Measurements from ENCODE around the gene DNAJC2. TPM values are rescaled to one million over a fixed set of nuclear protein-coding genes. Genes with fewer than 3 reads are reported as not detected.
A peak's percentile ranks its signal among the peaks of the same experiment; 100 is the strongest.

Gene DNAJC2
- total and polyA plus RNA-seq, 3 donors from 2014 or later, result 21.2 to 39.7 (median 27.6) TPM

DNA sequence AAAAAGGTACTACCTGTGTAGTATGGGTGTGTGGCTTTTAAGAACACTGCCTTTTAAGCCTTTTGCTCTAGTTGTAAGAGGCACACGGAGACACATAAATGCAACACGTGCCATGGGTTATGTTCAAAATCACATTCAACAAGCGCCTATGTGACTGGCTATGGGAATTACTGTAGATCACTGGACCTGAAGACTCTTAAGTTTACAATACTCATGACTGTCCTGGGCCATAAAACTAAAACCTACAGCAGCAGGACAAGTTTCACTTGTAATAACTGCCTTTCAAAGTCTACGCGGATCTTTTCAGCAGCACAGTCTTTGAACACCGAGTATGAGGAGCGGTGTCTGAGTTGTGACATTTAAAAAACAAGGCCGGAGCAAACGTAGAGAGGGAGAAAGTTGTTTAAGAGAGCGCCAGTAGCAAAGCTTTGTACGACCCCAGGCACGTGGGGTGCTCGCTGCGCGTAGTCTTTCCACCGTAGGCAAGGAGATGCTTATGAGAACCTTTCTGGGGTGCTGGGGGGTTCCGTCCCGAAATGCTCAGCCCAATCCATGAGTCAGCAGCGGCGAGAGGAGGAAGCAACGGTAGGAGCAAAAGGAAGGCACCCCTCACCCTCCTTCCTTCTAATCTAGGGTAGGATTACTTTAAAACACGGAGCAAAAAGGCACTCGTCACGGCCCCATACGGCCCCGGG is 662 bp downstream of the DNAJC2 start:
- H3K4me1 ChIP-seq, result peaks cover 19% of the 10 kb centered on the region
- peak overlapping the region; percentile 83 to 86 for H3K4me3 ChIP-seq
- no peak for TF ChIP-seq POLR2A (IDR thresholded peaks at IDR 0.05)
- TF ChIP-seq, protein P1, sequence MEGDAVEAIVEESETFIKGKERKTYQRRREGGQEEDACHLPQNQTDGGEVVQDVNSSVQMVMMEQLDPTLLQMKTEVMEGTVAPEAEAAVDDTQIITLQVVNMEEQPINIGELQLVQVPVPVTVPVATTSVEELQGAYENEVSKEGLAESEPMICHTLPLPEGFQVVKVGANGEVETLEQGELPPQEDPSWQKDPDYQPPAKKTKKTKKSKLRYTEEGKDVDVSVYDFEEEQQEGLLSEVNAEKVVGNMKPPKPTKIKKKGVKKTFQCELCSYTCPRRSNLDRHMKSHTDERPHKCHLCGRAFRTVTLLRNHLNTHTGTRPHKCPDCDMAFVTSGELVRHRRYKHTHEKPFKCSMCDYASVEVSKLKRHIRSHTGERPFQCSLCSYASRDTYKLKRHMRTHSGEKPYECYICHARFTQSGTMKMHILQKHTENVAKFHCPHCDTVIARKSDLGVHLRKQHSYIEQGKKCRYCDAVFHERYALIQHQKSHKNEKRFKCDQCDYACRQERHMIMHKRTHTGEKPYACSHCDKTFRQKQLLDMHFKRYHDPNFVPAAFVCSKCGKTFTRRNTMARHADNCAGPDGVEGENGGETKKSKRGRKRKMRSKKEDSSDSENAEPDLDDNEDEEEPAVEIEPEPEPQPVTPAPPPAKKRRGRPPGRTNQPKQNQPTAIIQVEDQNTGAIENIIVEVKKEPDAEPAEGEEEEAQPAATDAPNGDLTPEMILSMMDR (IDR thresholded peaks at IDR 0.05), result no peak
- H3K27me3 ChIP-seq, result no peaks in the 10 kb centered on the region
- DNase-seq, result peak; percentile 34
- WGBS, 2 donors, result 0 to 1% methylated on average over 16 to 26 of the region's 26 CpGs
- H3K27ac ChIP-seq, result peak overlapping the region; percentile 64 to 71
- H3K9me3 ChIP-seq, result no peaks in the 10 kb centered on the region
- no peaks in the 10 kb centered on the region for H3K36me3 ChIP-seq (ENCODE audit: low read depth, missing control alignments)
- intact Hi-C loops (cut with DNase I; ENCODE audit: low total_unique reads), result no loop called here

DNA sequence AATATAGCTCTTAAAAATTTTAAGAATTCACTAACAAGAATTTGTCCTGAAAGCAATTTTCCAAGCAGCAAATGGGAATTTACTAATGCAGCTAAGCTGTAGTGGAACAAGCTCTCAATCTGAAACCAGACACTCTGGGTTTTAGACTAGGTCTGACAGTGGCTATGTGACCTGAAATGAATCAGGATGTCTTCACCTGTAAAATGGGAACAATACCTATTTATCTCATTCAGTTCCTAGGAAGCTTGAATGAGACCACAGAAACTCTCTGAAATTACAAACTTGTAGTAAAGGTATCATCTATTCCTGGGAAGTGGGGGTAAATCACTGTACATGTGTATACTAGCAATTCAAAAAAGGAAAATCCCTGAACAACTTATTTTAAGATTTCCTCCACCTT is 1.2 kb downstream of the DNAJC2 start:
- intact Hi-C loops (cut with DNase I; ENCODE audit: low total_unique reads), result no loop called here
- H3K27ac ChIP-seq, result peak overlapping the region in 1 of 2 donors; percentile 64
- no peaks in the 10 kb centered on the region for H3K9me3 ChIP-seq
- peak overlapping the region; percentile 83 to 86 for H3K4me3 ChIP-seq
- TF ChIP-seq, protein P1 (IDR thresholded peaks at IDR 0.05), result no peak
- no peak for TF ChIP-seq POLR2A (IDR thresholded peaks at IDR 0.05)
- H3K4me1 ChIP-seq, result peaks cover 13% of the 10 kb centered on the region
- no peaks in the 10 kb centered on the region for H3K27me3 ChIP-seq
- no peak for DNase-seq
- H3K36me3 ChIP-seq (ENCODE audit: low read depth, missing control alignments), result no peaks in the 10 kb centered on the region

DNA sequence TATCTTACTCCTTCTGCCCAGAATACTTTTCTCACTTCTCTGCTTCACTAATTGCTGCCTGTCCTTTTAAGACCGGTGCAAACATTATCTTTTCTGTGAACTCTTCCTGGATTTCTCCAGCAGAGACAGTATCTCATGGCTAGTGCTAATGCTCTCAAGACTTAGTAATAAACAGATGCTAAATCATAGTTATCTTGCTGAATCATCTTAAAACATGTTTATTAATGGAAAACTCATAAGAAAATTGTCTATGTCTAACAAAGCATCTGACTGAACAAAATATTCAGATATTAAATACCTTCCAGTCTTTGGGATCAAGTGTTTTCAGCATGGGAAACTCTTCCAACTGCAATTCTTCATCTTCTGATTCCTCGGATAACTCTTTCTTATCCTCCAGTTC is 3.1 kb downstream of the DNAJC2 start:
- 77 to 88% methylated on average over 2 of the region's 2 CpGs for WGBS, 2 donors
- TF ChIP-seq, protein P1 (IDR thresholded peaks at IDR 0.05), result no peak
- Histone ChIP-seq H3K4me3 (no peak overlapping the region), H3K4me1 (peaks cover 12% of the 10 kb centered on the region), H3K9me3 (no peaks in the 10 kb centered on the region), H3K27ac (no peak overlapping the region), H3K27me3 (no peaks in the 10 kb centered on the region), H3K36me3 (ENCODE audit: low read depth, missing control alignments) (no peaks in the 10 kb centered on the region)
- intact Hi-C loops (cut with DNase I; ENCODE audit: low total_unique reads), result no loop called here
- DNase-seq, result no peak

DNA sequence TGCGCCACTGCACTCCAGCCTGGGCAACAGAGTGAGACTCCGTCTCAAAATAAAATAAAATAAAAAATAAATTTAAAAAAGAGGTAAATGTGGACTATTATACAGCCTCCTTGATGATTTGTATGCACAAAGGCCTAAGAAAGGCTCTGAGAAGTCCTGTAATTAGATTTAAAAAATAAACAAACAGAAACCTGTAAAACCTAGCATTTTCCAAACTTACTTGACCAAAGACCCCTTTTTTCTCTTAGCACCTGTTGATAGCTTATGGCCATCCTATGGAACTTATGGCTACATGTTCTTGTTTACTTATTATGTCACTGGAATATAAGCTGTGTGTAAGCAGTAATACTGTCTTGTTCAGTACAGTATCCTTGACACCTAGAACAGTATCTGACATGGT is 5.7 kb downstream of the DNAJC2 start:
- no peak overlapping the region for H3K27ac ChIP-seq
- WGBS, 2 donors, result 97 to 100% methylated on average over 2 of the region's 2 CpGs
- peaks cover 12% of the 10 kb centered on the region for H3K4me1 ChIP-seq
- no peak for DNase-seq
- no peak overlapping the region for H3K4me3 ChIP-seq
- no peak for TF ChIP-seq POLR2A (IDR thresholded peaks at IDR 0.05)
- TF ChIP-seq, protein P1 (IDR thresholded peaks at IDR 0.05), result no peak
- no peaks in the 10 kb centered on the region for H3K9me3 ChIP-seq
- intact Hi-C loops (cut with DNase I; ENCODE audit: low total_unique reads), result no loop called here
- no peaks in the 10 kb centered on the region for H3K27me3 ChIP-seq
- no peaks in the 10 kb centered on the region for H3K36me3 ChIP-seq (ENCODE audit: low read depth, missing control alignments)

DNA sequence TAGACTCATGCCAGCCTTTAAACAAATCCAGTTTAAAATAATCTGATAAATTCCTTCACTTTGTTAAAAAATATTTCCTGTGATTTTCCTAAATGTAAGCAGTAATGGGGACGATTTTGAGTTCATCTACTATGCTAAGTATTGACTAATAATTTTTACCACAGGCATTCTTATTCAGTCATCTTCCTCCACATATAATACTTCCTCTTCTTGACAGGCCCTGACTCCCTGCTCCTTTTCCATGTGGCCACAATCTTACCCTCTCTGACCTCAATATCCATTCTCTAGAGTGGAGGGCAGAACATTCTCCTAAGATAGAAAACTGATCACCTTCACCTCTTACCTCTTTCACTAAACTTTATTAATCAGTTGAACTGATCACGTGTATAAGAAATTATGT is 7.8 kb downstream of the DNAJC2 start:
- intact Hi-C loops (cut with DNase I; ENCODE audit: low total_unique reads), result no loop called here
- H3K4me1 ChIP-seq, result peaks cover 4% of the 10 kb centered on the region
- no peak overlapping the region for H3K27ac ChIP-seq
- H3K36me3 ChIP-seq (ENCODE audit: low read depth, missing control alignments), result no peaks in the 10 kb centered on the region
- no peak overlapping the region for H3K4me3 ChIP-seq
- no peaks in the 10 kb centered on the region for H3K9me3 ChIP-seq
- TF ChIP-seq, protein P1 (IDR thresholded peaks at IDR 0.05), result no peak
- no peak for TF ChIP-seq POLR2A (IDR thresholded peaks at IDR 0.05)
- no peaks in the 10 kb centered on the region for H3K27me3 ChIP-seq
- 92 to 96% methylated on average over 2 of the region's 2 CpGs for WGBS, 2 donors
- DNase-seq, result no peak
